Ovary (tissue), 3 donors: ENCODE results near the gene NAGLU.

Source experiments
- EP300 ChIP-seq: sonication (generic); formaldehyde crosslinking; IDR thresholded peaks from one replicate; pipeline ENCODE4 v1.6.1; 2017; ENCODE audit warnings: antibody characterized with exemption
- POLR2A ChIP-seq: fragments of 450-650 bp; IDR thresholded peaks from one replicate; pipeline ENCODE4 v1.6.1; 2017; ENCODE audit warnings: antibody characterized with exemption, mild to moderate bottlenecking, moderate library complexity
- TF ChIP-seq, protein P1 (sequence below), 3 donors: fragments of 450-650 bp in 2 of 3; fragments of 200-600 bp in 1 of 3; IDR thresholded peaks; one replicate each; pipeline versions ENCODE4 v1.5.1 to v1.8.0; 2016 to 2022; ENCODE audit warnings: antibody characterized with exemption in 3 of 3, mild to moderate bottlenecking in 1 of 3
- donor health status: DM: no; HTN: no; CAD: no.

GRCh38 chr17:42536372-42537155 is 523 bp downstream of the NAGLU start:
- TF ChIP-seq, protein P1, sequence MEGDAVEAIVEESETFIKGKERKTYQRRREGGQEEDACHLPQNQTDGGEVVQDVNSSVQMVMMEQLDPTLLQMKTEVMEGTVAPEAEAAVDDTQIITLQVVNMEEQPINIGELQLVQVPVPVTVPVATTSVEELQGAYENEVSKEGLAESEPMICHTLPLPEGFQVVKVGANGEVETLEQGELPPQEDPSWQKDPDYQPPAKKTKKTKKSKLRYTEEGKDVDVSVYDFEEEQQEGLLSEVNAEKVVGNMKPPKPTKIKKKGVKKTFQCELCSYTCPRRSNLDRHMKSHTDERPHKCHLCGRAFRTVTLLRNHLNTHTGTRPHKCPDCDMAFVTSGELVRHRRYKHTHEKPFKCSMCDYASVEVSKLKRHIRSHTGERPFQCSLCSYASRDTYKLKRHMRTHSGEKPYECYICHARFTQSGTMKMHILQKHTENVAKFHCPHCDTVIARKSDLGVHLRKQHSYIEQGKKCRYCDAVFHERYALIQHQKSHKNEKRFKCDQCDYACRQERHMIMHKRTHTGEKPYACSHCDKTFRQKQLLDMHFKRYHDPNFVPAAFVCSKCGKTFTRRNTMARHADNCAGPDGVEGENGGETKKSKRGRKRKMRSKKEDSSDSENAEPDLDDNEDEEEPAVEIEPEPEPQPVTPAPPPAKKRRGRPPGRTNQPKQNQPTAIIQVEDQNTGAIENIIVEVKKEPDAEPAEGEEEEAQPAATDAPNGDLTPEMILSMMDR (IDR thresholded peaks at IDR 0.05): peak in 1 of 3 donors; percentile 39
- TF ChIP-seq POLR2A (no peak), EP300 (no peak)
